ENCODE results near the gene HPSE2. TPM values are rescaled to one million over a fixed set of nuclear protein-coding genes. Genes with fewer than 3 reads are reported as not detected.

HPSE2 gene
- total RNA-seq, 1 experiment from 2014 or later = not detected

- no peaks in the 10 kb centered on the region for H3K27me3 ChIP-seq (ENCODE audit: insufficient read depth, low read depth)
- no peaks in the 10 kb centered on the region for H3K9me2 ChIP-seq (ENCODE audit: insufficient read depth)
- H4K20me1 ChIP-seq (ENCODE audit: insufficient read depth) = no peaks in the 10 kb centered on the region
- H3F3A ChIP-seq (ENCODE audit: insufficient read depth, low read depth) = no peaks in the 10 kb centered on the region
- intact Hi-C loops (cut with micrococcal nuclease; ENCODE audit: unreplicated experiment) = no loop called here
- DNase-seq = no peak
- no TSS peak for BruUV-seq (replicated peaks)
- H3K4me1 ChIP-seq (replicated peaks; ENCODE audit: insufficient read depth) = no peaks in the 10 kb centered on the region
- H3K36me3 ChIP-seq (ENCODE audit: low read depth) = no peaks in the 10 kb centered on the region
- no peaks in the 10 kb centered on the region for H3K79me2 ChIP-seq (ENCODE audit: low read depth)
- no peak overlapping the region for H3K4me2 ChIP-seq
- no peak overlapping the region for H3K4me3 ChIP-seq
- POLR2A ChIA-PET (ENCODE audit: unreplicated experiment) = no interaction called here
- CTCF ChIA-PET = interaction anchor here (0.7 kb wide), 1 partner anchor 99 kb away, joined by 5 read pairs; no protein-coding TSS in a partner anchor
- no peak overlapping the region for H3K27ac ChIP-seq
- no peak overlapping the region for H2AFZ ChIP-seq
- no peaks in the 10 kb centered on the region for H3K9me3 ChIP-seq (ENCODE audit: insufficient read depth, low read depth)
- TF ChIP-seq EZH2 (IDR thresholded peaks at IDR 0.05; ENCODE audit: low read depth) (no peak), CTCF (conservative IDR thresholded peaks at IDR 0.05) (no peak)
Observed at GRCh38 chr10:98427011-98427515, 808.6 kb downstream of the HPSE2 start.

GRCh38 chr10:98425511-98426352 is 809.9 kb downstream of the HPSE2 start:
- Histone ChIP-seq H3F3A (ENCODE audit: insufficient read depth, low read depth) (no peaks in the 10 kb centered on the region), H3K4me2 (no peak overlapping the region), H3K79me2 (ENCODE audit: low read depth) (no peaks in the 10 kb centered on the region), H3K27ac (no peak overlapping the region), H3K4me1 (replicated peaks; ENCODE audit: insufficient read depth) (no peaks in the 10 kb centered on the region), H3K9me2 (ENCODE audit: insufficient read depth) (no peaks in the 10 kb centered on the region), H3K9me3 (ENCODE audit: insufficient read depth, low read depth) (no peaks in the 10 kb centered on the region), H3K27me3 (ENCODE audit: insufficient read depth, low read depth) (no peaks in the 10 kb centered on the region), H3K36me3 (ENCODE audit: low read depth) (no peaks in the 10 kb centered on the region), H4K20me1 (ENCODE audit: insufficient read depth) (no peaks in the 10 kb centered on the region), H2AFZ (no peak overlapping the region), H3K4me3 (no peak overlapping the region)
- intact Hi-C loops (cut with micrococcal nuclease; ENCODE audit: unreplicated experiment) = no loop called here
- peak; percentile 25 to 35 for DNase-seq
- CTCF ChIA-PET = interaction anchor here (0.6 to 0.7 kb wide), 3 partner anchors 20 to 850 kb away, joined by 3 read pairs; no protein-coding TSS in a partner anchor
- POLR2A ChIA-PET (ENCODE audit: unreplicated experiment) = no interaction called here
- TF ChIP-seq EZH2 (IDR thresholded peaks at IDR 0.05; ENCODE audit: low read depth) (no peak), CTCF (conservative IDR thresholded peaks at IDR 0.05) (peak; percentile 73)
- no TSS peak for BruUV-seq (replicated peaks)

GRCh38 chr10:98424295-98425254 is 811.1 kb downstream of the HPSE2 start:
- no peaks in the 10 kb centered on the region for H3K9me2 ChIP-seq (ENCODE audit: insufficient read depth)
- no peak overlapping the region for H3K4me3 ChIP-seq
- H3K9me3 ChIP-seq (ENCODE audit: insufficient read depth, low read depth) = no peaks in the 10 kb centered on the region
- H4K20me1 ChIP-seq (ENCODE audit: insufficient read depth) = no peaks in the 10 kb centered on the region
- H2AFZ ChIP-seq = no peak overlapping the region
- ChIA-PET POLR2A (ENCODE audit: unreplicated experiment) (no interaction called here), CTCF (interaction anchor here (0.6 to 0.7 kb wide), 3 partner anchors 19 to 1962 kb away, joined by 3 to 10 read pairs (median 3); no protein-coding TSS in a partner anchor)
- no TSS peak for BruUV-seq (replicated peaks)
- TF ChIP-seq CTCF (conservative IDR thresholded peaks at IDR 0.05) (no peak), EZH2 (IDR thresholded peaks at IDR 0.05; ENCODE audit: low read depth) (no peak)
- H3F3A ChIP-seq (ENCODE audit: insufficient read depth, low read depth) = no peaks in the 10 kb centered on the region
- H3K27me3 ChIP-seq (ENCODE audit: insufficient read depth, low read depth) = no peaks in the 10 kb centered on the region
- intact Hi-C loops (cut with micrococcal nuclease; ENCODE audit: unreplicated experiment) = no loop called here
- H3K4me2 ChIP-seq = no peak overlapping the region
- DNase-seq = no peak
- no peaks in the 10 kb centered on the region for H3K36me3 ChIP-seq (ENCODE audit: low read depth)
- H3K4me1 ChIP-seq (replicated peaks; ENCODE audit: insufficient read depth) = no peaks in the 10 kb centered on the region
- H3K27ac ChIP-seq = no peak overlapping the region
- H3K79me2 ChIP-seq (ENCODE audit: low read depth) = no peaks in the 10 kb centered on the region

All from PC-9 (cell line).